GM19438 (cell line): ENCODE data around the gene FAM117B.
A peak's percentile ranks its signal among the peaks of the same experiment; 100 is the strongest.
"Not testable (repeated sequence)": the region's sequence is repeated elsewhere in the genome, so short reads cannot be mapped to it uniquely, and the experiment has no call there.

Experiments used
- ATAC-seq: cut with Tn5 transposase; IDR thresholded peaks from one replicate; pipeline ENCODE4 v1.9.1; 2021; ENCODE audit warnings: low read depth; ENCODE audit not compliant: unreplicated experiment

Gene FAM117B

DNA sequence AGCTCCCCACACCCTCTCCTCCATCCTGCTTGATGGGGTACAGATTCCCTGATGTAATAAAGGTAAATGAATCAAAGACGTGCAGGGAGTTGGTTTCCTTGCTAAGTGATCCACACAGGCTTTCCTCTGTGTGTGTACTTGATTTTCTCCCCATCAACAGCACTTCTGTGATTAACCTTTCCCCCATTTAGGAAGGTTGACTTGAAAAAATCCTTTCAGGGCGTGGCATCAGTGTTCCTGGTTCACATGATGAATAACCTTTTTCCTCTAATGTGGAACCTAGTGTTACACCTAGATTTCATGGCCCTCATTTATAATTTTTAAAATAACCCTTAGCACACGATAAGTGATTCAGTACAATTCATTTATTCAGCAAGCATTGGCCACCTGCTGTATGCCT lies 121.8 kb downstream of the FAM117B start:
- ATAC-seq = no peak

DNA sequence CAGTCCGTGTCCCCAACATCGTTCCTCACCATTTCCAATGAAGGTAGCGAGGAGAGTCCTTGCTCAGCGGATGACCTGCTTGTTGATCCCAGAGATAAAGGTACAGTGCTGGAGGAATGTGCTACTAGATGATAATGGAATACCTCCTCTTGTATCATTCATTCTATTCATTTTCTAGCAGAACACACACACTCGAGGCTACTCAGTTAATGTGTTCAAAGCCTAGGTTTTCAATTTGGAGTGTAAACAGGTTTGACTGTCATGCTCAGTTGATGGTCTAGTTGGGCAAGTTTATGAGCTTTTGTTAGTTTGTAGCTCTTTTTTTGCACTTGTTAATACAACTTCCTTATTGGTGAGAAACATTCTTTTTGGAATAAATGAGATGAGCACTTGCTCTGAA lies 122.6 kb downstream of the FAM117B start:
- no peak for ATAC-seq

DNA sequence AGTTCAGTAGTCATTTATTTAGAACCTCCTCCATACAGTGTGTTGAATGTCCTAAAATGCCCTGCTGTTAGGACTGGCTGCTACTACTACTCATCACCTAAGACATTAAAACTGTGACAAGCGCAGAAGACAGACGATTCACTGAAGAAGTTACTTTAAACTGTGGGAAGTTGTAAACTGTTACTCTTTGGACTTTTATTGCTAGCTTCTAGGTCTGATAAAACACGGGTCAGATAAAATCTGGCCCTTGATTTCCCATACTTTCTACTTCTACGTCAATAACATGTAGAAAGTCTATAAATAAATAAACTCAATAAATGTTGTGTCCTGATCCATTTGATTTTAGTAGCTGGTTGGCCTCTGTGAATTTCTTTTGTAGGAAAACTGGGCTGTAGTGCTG lies 123.4 kb downstream of the FAM117B start:
- no peak for ATAC-seq

DNA sequence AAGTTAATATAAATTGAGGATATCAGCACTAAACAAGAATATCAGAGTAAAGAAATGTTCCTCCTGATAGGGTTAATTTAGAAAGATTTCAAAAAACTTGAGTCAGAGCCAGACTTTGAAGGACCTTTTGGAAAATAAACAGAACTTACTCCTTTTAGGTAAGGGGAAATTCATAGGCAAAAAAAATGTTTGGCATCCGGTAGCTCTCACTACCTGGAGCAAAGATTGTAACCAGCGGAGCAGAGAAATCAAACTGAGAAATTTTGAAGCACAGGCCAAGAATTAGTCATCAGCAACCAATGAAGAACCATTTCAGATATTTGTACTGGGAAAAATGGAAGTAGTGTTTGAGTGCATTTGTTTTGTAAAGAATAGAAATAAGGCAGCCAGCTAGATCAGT lies 123.8 kb downstream of the FAM117B start:
- ATAC-seq = no peak

DNA sequence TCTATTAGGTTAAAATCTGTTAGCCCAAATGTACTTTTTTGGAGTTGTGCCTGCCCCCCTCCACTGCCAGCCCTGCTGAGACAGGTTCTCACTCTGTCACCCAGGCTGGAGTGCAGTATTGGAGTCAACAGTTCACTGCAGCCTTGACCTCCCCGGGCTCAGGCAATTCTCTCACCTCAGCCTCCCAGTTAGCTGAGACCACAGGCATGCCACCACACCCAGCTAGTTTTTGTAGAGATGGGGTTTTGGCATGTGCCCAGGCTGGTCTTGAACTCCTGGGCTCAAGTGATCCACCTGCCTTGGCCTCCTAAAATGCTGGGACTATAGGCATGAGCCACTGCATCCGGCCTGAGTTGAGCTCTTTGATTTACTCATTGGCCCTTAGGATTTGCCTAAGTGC lies 126.1 kb downstream of the FAM117B start:
- no peak for ATAC-seq

DNA sequence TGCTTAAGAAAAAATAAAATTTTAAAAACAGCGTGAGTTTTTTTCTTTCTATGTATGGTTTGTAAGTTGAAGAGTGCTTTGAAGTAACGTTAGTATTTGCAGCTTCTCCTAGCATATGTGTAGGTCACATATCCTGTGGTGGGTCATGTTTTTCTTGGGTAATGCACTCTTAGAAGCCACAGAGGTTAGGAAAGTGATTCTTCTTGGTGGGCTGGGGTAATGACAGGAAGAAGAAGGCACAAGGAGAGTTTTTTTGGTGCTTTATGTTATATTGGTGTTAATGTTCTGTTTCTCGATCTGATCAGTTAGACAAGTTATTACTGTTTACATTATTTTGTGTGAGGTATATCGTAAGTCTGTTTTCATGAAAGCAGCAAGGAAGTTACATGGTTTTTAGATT lies 127.8 kb downstream of the FAM117B start:
- ATAC-seq = no peak

DNA sequence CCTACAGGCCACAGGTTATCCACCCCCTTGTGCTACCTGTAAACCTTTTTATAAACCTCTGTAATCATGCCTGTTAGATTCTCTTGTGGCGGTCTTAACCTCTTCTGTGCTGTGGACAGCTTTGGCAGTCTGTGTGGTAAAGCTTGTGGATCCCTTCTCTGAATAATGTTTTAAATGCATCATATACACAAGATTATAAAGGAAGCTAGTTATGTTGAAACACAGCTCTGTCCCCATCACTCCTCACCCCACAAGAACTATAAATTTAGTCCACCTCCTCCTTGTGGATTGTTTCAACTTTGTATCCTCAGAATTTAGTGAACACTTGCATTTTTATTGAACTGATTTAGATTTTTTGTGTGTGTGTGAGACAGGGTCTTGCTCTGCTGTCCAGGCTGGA lies 129.1 kb downstream of the FAM117B start:
- ATAC-seq = no peak

DNA sequence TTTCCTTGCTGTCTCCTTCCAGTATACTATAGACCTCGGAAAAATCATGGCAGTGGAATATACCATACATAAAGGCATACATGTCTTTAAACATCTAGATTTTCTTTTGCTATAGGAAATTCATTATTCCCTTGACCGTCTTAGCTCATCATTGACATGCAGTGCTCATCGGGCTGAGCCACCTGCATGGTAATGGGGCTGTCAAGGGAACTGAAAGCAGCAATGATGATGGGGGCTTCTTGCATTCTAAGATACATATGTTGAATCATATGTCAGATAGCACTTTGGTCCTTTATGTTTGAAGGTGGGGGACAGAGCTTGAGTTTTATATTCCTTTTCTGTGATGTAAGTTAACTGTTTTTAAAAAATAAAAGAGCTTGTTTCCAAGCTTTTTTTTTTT lies 130.2 kb downstream of the FAM117B start:
- ATAC-seq = no peak

DNA sequence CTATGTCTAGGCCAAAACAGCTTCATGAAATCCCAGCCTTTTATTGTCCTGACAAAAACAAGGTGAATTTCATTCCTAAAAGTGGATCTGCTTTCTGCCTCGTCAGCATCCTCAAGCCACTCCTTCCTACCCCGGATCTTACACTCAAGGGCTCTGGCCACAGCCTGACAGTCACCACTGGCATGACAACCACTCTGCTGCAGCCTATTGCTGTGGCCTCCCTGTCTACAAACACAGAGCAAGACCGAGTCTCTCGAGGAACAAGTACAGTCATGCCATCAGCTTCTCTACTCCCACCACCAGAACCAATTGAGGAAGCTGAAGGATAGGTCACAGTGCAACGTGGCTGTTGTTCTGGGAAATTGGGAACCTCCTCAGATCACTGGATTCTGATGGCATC lies 130.7 kb downstream of the FAM117B start:
- ATAC-seq = no peak

DNA sequence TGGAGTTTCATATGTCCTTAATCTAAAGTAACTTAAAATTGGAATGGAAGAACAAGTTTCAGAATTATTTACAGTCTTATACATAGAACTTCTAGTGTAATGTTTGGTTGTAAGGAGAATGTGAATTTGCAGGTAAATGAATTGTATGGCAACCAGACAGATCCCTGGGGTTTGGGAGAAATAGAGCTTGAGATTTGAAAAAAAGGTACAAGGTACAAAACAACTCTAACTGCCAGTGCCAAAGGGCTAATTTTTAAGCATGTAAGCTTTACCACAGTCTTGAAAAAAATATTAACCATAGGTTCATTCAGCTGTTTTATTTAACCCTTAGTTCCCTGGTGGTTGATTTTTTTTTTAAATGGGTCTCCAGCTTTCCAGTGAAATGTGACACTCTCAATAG lies 133.5 kb downstream of the FAM117B start:
- ATAC-seq = no peak

DNA sequence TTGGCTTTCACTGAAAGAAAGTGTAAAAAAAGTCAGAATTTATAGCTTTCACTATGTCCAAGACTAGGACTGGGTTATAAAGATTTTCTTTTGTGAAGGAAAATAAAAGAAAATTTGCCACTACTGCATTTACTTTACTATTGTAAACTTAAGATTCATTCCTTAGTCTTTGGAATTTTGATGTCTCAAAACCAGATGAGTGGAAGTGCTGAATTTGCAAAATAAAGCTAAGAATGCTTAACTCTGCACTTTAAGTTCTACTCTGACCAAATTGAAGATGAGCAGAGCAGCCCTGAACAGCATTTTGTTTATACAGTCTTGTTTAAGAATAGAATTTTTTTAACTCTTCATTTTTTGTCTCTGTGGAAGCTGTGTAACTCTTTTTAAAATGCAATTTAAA lies 134.4 kb downstream of the FAM117B start:
- no peak for ATAC-seq

DNA sequence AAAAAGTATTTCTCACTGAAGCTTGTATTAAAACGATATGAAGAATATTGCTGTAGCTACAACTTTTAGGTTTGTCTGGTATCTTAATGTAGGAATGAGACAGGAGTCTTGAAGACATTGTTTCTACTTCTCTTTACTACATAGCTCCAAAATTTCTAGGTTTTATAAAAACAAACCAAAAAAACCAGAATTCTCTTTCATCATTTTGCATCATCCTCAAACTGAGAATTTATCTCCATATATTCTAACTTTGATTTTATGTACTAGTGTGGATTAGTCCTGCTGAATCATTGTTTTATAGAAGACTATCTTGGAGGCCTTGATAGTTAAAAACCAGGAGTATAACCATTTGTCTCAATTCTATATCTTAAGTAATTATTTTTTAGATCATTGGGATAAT lies 136.6 kb downstream of the FAM117B start:
- no peak for ATAC-seq

DNA sequence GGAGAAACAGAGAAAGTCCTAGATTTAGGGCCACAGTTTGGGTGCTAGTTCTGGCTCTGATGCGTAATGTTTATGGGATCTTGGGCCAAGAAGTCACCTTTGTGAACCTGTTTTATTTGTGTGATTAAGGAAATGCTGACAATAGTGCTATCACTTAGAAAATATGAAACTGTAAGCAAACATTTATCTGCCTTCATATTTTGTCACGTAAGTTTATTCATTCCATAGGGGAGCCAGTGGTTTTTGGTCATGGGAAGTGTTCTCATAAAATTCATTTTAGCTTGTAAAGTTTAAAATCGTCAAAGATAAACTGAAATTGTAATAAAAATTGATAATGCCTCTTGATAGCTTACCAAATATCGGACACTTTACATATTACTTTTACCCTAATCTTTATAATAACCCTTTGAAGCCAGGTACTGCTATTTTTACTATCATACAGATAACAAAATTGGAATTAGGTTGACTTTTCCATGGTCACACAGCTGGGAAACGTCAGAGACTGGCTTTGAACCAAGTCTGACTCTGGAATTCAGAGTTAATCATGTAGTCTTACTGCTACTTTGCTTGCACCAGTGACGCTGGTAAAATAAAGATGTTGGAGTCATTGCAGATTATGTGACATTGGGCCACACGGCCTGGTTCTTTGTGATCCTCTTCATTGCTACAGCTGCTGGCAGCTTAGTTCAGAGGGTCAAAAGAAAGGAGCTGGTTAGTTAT lies 137.1 kb downstream of the FAM117B start:
- ATAC-seq = no peak

DNA sequence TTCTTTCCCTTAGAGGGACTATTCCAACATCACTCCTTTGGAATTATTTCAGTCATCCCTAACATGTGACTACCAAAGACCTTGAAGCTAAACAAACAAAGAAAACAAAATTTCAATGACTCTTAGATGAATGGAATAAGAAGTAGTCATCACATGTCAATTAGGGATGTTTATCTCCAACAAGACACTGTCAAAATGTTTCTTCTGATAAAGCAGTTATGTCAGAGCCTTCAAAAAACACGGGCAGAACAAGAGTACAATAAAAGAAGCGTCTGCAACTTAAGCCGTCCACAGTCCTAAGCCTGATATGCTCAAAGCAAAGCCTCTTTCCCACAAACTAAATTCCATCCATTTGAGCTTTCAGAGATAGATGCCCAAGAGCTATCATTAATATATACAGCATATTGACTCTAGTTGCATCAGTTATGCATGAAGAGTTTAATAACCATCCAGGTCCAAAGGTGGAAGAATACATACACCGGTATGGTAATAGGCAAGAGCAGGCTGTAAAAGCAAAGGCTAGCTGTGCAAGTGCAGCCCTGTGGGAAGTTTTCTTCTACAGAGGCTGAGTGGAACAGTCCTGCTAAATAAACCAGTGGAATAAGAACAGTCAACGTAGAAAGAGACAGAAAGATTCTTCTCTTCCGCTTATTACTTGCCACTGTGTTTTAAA lies 138.7 kb downstream of the FAM117B start:
- ATAC-seq = no peak

DNA sequence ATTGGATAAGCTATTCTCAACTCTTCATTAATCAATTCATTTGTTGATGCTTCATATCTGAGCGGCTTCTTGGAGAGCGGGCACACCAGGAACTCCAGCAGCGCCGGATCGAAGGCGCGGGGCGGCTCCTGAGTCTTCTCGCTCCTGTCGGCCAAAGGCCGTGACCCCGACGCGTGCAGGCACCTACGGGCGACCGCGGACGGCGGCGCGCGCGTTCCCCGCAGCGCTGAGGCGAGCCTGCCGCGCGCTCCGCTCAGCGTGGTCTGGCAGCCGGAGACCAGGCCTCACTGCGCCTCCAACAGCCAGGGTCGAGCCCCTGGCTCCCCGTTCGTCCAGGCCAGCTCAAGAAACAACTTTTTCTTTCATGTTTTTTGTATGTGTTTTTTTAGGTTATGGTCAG lies 139.3 kb downstream of the FAM117B start:
- ATAC-seq = no peak

DNA sequence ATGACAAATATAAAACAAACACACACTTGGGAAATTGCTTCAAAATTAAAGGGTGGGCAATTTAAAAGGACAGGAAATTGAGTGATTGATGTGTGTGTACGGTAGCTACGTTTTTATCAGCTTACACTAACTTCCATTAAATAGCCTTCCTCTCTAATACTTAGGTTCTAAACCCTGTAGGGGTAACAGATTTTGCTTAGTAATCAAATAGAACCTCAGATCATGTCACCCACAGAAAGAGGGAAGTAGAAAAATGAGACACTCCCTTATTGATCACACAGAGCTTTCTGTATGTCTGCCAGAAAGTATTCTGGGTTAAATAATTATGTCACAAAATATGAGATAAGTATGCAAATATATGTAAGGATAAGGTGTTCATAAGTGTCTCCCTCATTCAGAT lies 143.4 kb downstream of the FAM117B start:
- no peak for ATAC-seq

DNA sequence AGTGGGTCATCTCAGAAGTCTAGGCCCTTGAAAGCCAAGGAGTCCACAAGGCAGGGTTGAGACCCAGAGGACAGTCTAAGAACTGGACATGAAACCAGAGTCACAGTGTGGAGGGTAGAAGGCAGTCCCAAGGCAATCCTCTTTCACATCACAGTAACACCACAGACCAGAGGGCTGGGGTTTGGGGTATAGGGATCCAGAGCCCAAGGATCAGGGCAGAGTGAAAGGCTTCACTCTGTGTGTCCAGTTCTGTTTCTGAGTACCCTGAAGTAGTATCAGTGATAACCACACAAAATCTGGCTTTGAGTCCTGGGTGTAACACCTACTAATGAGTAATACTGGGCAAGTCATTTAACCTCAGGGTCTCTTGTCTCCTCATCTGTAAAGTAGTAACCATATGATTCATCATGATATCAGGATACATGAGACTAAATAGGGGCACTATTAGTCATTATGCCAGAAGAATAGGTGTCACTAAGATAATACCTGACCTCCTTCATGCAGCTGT lies 145.8 kb downstream of the FAM117B start:
- peak; percentile 89 for ATAC-seq

DNA sequence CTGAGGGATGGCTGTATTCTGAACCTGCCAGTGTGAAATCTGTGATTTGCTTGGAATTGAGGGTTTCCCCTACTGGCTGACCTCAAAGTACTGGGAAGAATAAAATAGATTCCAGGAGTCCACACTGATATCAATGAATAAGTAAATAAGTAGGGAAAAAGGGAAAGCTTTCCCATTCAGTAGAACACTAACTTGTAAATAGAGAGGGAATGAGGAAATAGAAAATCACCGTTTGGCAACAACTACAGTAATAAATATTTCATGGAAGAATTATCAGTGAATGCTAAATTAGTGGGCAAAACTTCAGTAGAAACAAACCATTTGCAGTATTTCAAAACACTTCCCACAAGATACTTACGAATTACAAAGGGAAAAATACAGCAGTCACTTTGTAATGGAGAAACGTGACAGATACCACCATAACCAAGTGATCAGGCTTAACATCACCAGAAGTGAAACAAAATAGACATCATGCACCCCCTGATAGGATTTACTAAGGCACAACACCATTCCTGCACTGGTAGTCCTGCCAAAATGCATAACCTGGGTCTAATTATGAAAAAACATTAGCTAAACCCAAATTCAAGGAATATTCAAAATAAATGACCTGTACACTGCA lies 148.3 kb downstream of the FAM117B start:
- ATAC-seq = no peak

DNA sequence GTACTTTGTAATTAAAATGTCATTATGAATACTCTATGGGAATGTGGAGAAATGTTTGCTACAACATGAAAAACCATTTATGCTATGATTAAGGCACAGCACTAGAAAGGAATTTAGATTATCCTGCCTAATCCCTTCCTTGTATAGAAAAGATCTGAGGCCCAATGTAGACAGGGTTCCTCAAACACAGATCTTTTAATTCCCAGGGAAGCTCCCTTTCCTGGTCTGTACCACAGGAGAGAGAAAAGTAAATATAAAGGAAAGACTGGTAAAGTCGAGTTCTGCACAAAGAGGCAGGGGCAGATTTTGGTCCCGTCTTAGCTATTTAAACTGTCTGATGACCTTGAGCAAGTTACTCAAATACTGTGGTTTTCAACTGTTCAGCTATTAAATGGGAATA lies 152.1 kb downstream of the FAM117B start:
- no peak for ATAC-seq

DNA sequence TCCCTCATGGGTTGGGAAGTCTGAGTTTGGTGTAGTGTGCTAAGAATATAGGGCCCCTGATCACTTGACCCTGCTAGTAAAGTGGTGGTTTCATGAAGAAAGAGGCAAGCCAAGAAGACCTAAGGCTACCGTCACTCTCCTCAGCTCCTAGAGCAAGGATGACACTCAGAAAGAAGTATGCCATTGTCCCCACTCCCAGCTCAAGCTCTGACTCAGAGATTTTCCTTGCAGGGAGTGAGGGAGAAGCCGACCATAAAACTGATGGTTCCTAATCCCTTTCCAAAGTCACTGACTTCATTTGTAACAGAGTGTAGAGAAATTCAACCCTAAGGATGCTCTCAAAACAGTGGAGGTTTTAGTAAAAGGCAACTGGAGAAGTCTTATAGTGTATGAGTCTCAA lies 155.9 kb downstream of the FAM117B start:
- no peak for ATAC-seq

DNA sequence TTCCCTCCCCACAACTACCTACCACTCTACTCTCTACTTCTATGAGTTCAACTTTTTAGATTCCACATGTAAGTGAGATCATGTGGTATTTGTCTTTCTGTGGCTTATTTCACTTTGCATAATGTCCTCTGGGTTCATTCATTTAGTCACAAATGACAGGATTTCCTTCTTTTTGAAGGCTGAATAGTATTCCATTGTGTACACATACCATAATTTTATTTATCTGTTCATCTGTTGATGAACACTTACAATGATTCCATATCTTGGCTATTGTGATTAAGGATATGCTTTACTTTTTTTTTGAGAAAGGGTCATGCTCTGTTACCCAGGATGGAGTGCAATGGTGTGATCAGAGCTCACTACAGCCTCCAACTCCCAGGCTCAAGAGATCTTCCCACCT lies 163.2 kb downstream of the FAM117B start:
- no peak for ATAC-seq

DNA sequence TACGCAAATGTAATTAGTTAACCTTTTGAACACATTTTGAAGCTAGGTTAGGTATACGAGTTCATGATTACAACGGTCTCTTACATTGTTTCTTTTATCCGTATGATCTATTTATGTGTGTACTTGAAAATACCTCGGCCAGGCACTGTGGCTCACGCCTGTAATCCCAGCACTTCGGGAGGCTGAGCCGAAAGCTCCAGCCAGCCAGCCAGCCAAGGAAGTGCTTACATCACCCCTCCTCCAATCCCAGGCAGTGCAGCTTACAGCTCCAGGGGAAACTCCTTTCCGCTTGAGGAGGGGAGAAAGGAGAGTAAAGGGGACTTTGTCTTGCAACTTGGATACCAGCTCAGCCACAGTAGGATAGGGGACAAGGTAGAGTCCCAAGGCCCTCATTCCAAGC lies 171.1 kb downstream of the FAM117B start:
- ATAC-seq = not testable (repeated sequence)
